H1 (cell line): Measurements from ENCODE around the gene ACKR1. TPM values are rescaled to one million over a fixed set of nuclear protein-coding genes. Genes with fewer than 3 reads are reported as not detected.

Source experiments
- CTCF ChIA-PET: fragments of 300-600 bp; sonication (Branson Sonifier 250); formaldehyde crosslinking; loops from one replicate; lab custom pipeline; 2021; ENCODE audit not compliant: partially characterized antibody; lab: Charles Lee
- POLR2A ChIA-PET: fragments of 300-600 bp; sonication (Branson Sonifier 250); formaldehyde crosslinking; loops from one replicate; lab custom pipeline; 2021; ENCODE audit warnings: inconsistent platforms; ENCODE audit not compliant: partially characterized antibody; lab: Charles Lee
- DNase-seq, 2 experiments: peaks; one replicate each; pipeline versions ENCODE4 v3.0.0 to v3.0.0-alpha.2; 2010 to 2022; ENCODE audit warnings: low spot score in 2 of 2, low read depth in 1 of 2, mixed read lengths in 1 of 2
- FAIRE-seq: peaks from 2 replicates; lab custom pipeline; 2011; peaks lifted over from hg19 to GRCh38; lab: Jason Lieb, UNC
- H2AFZ ChIP-seq: 2 replicates; pipeline ENCODE4 v1.8.1; 2012; ENCODE audit warnings: low read length, inconsistent platforms
- H2AK5ac ChIP-seq: 2 replicates; pipeline ENCODE4 v1.6.1; 2013; ENCODE audit warnings: low read depth, low read length
- H2BK120ac ChIP-seq: replicated peaks from 2 replicates; pipeline ENCODE3; 2013; ENCODE audit warnings: low read depth, low read length, inconsistent platforms
- H2BK12ac ChIP-seq: 2 replicates; pipeline ENCODE4 v1.6.1; 2013; ENCODE audit warnings: low read depth, low read length
- H2BK15ac ChIP-seq: 2 replicates; pipeline ENCODE4 v1.6.1; 2013; ENCODE audit warnings: low read length
- H2BK20ac ChIP-seq: 2 replicates; pipeline ENCODE4 v1.6.1; 2013; ENCODE audit warnings: low read length
- H2BK5ac ChIP-seq: 2 replicates; pipeline ENCODE4 v1.6.1; 2013; ENCODE audit warnings: low read depth, low read length
- H3K14ac ChIP-seq: 2 replicates; pipeline ENCODE4 v1.6.1; 2013; ENCODE audit warnings: inconsistent platforms; ENCODE audit not compliant: insufficient read length
- H3K18ac ChIP-seq: 2 replicates; pipeline ENCODE4 v1.6.1; 2013; ENCODE audit warnings: low read length; ENCODE audit errors: extremely low read depth
- H3K23ac ChIP-seq: 2 replicates; pipeline ENCODE4 v1.6.1; 2013; ENCODE audit warnings: inconsistent platforms; ENCODE audit not compliant: insufficient read length
- H3K23me2 ChIP-seq: 2 replicates; pipeline ENCODE4 v1.6.1; 2013; ENCODE audit warnings: low read depth, low read length
- H3K27ac ChIP-seq: 2 replicates; pipeline ENCODE4 v1.6.1; 2011; ENCODE audit warnings: low read depth, low read length, inconsistent platforms
- H3K27me3 ChIP-seq, 4 experiments: replicated peaks in 1 of 4; 1 replicate in 1 of 4; 2 replicates in 3 of 4; pipeline versions ENCODE4 v1.6.1 to v1.8.1; 2011 to 2013; ENCODE audit warnings: low read length in 3 of 4, mild to moderate bottlenecking in 3 of 4, inconsistent platforms in 2 of 4, mixed read lengths in 2 of 4, moderate library complexity in 1 of 4; ENCODE audit not compliant: control insufficient read depth in 3 of 4, insufficient read depth in 3 of 4; ENCODE audit errors: extremely low read depth in 1 of 4
- H3K36me3 ChIP-seq, 4 experiments: 2 replicates each; pipeline versions ENCODE4 v1.6.1 to v1.8.1; 2011 to 2013; ENCODE audit warnings: mild to moderate bottlenecking in 4 of 4, low read length in 3 of 4, moderate library complexity in 2 of 4, control low read depth in 1 of 4, inconsistent platforms in 1 of 4; ENCODE audit not compliant: insufficient read depth in 4 of 4, control insufficient read depth in 2 of 4
- H3K4ac ChIP-seq: replicated peaks from 2 replicates; pipeline ENCODE3; 2013; ENCODE audit warnings: low read length, low read depth, mixed read lengths, inconsistent platforms; ENCODE audit not compliant: insufficient read length
- H3K4me1 ChIP-seq, 4 experiments: replicated peaks in 1 of 4; 1 replicate in 1 of 4; 2 replicates in 3 of 4; pipeline versions ENCODE4 v1.6.1 to v1.8.1; 2011 to 2013; ENCODE audit warnings: low read length in 3 of 4, inconsistent platforms in 2 of 4, mixed read lengths in 1 of 4; ENCODE audit not compliant: insufficient read depth in 4 of 4, control insufficient read depth in 3 of 4
- H3K4me2 ChIP-seq, 2 experiments: 2 replicates each; pipeline versions ENCODE4 v1.6.1 to v1.8.1; 2011 to 2013; ENCODE audit warnings: low read depth in 2 of 2, low read length in 2 of 2, control low read depth in 1 of 2, inconsistent platforms in 1 of 2, mild to moderate bottlenecking in 1 of 2; ENCODE audit not compliant: insufficient read depth in 1 of 2
- H3K4me3 ChIP-seq, 4 experiments: fragments of 200-600, 300-600 bp in 1 of 4; sonication (generic), shearing (Covaris generic), sonication (Bioruptor Twin) in 1 of 4; 2 replicates each; pipeline versions ENCODE4 v1.5.1 to v1.8.1; 2011 to 2016; ENCODE audit warnings: low read length in 4 of 4, low read depth in 3 of 4, control low read depth in 2 of 4, inconsistent platforms in 2 of 4, mild to moderate bottlenecking in 2 of 4, mixed read lengths in 1 of 4, moderate library complexity in 1 of 4; ENCODE audit not compliant: insufficient read depth in 2 of 4; ENCODE audit errors: extremely low read depth in 1 of 4
- H3K56ac ChIP-seq: replicated peaks from 2 replicates; pipeline ENCODE3; 2013; ENCODE audit warnings: low read depth, mild to moderate bottlenecking, mixed read lengths, low read length, inconsistent platforms; ENCODE audit not compliant: insufficient read length
- H3K79me1 ChIP-seq: 2 replicates; pipeline ENCODE4 v1.6.1; 2013; ENCODE audit warnings: low read depth, low read length, control low read depth
- H3K79me2 ChIP-seq, 2 experiments: 2 replicates each; pipeline versions ENCODE4 v1.6.1 to v1.8.1; 2012 to 2013; ENCODE audit warnings: low read length in 2 of 2, mild to moderate bottlenecking in 2 of 2, inconsistent platforms in 1 of 2; ENCODE audit not compliant: insufficient read depth in 2 of 2, control insufficient read depth in 1 of 2
- H3K9ac ChIP-seq, 4 experiments: replicated peaks in 1 of 4; 1 replicate in 1 of 4; 2 replicates in 3 of 4; pipeline versions ENCODE4 v1.6.1 to v1.8.1; 2011 to 2013; ENCODE audit warnings: low read depth in 3 of 4, low read length in 3 of 4, control low read depth in 2 of 4, mild to moderate bottlenecking in 2 of 4, moderate library complexity in 2 of 4, inconsistent platforms in 1 of 4; ENCODE audit errors: extremely low read depth in 1 of 4
- H3K9me3 ChIP-seq, 2 experiments: 2 replicates each; pipeline versions ENCODE4 v1.6.1 to v1.8.1; 2012 to 2013; ENCODE audit warnings: mild to moderate bottlenecking in 2 of 2, moderate library complexity in 2 of 2, control low read depth in 1 of 2, inconsistent platforms in 1 of 2, low read depth in 1 of 2, low read length in 1 of 2, mixed read lengths in 1 of 2; ENCODE audit not compliant: insufficient read depth in 2 of 2
- H4K20me1 ChIP-seq, 2 experiments: replicated peaks in 1 of 2; 2 replicates each; pipeline versions ENCODE3 to v1.8.1; 2011 to 2013; ENCODE audit warnings: inconsistent platforms in 2 of 2, low read length in 2 of 2, mild to moderate bottlenecking in 1 of 2; ENCODE audit not compliant: insufficient read depth in 2 of 2, control insufficient read depth in 1 of 2
- H4K5ac ChIP-seq: 2 replicates; pipeline ENCODE4 v1.6.1; 2013; ENCODE audit warnings: low read length, low read depth, mixed read lengths, inconsistent platforms; ENCODE audit not compliant: insufficient read length
- H4K8ac ChIP-seq: 2 replicates; pipeline ENCODE4 v1.8.0; 2013; ENCODE audit warnings: mild to moderate bottlenecking, moderate library complexity, low read length, inconsistent platforms; ENCODE audit not compliant: insufficient read depth; ENCODE audit errors: extremely low read depth
- H4K91ac ChIP-seq: replicated peaks from 2 replicates; pipeline ENCODE3; 2013; ENCODE audit warnings: low read length, mixed read lengths, inconsistent platforms; ENCODE audit not compliant: insufficient read length
- BRCA1 ChIP-seq: IDR thresholded peaks from 2 replicates; pipeline ENCODE4 v1.6.1; 2012; ENCODE audit warnings: low read depth, low read length, improper control_type of control experiment
- CEBPB ChIP-seq: IDR thresholded peaks from 2 replicates; pipeline ENCODE4 v1.6.1; 2012; ENCODE audit warnings: low read depth, low read length
- CTBP2 ChIP-seq: IDR thresholded peaks from 2 replicates; pipeline ENCODE4 v1.7.0; 2011; ENCODE audit warnings: borderline replicate concordance, mild to moderate bottlenecking, moderate library complexity, mixed read lengths, low read length; ENCODE audit not compliant: insufficient read depth, insufficient read length
- POLR2A ChIP-seq, 2 experiments: IDR thresholded peaks; 1 replicate in 1 of 2; 2 replicates in 1 of 2; pipeline ENCODE4 v1.6.1; 2011; ENCODE audit warnings: low read depth in 2 of 2, low read length in 2 of 2, mild to moderate bottlenecking in 2 of 2; ENCODE audit errors: control extremely low read depth in 1 of 2
- POLR2AphosphoS5 ChIP-seq: IDR thresholded peaks from 2 replicates; pipeline ENCODE4 v1.6.1; 2011; ENCODE audit warnings: low read depth, low read length
- WGBS, 2 experiments: shearing (Covaris generic) in 1 of 2; methylation state at CpG; one replicate each; pipeline versions ENCODE4 v1.1.6 to v1.1.7; 2013 to 2015; ENCODE audit warnings: low lambda C conversion rate in 2 of 2, mixed read lengths in 2 of 2, inconsistent platforms in 1 of 2, low coverage in 1 of 2, missing lambda C conversion rate in 1 of 2; ENCODE audit not compliant: insufficient replicate concordance in 2 of 2, insufficient coverage in 1 of 2, insufficient read length in 1 of 2; ENCODE audit errors: extremely low coverage in 1 of 2, missing lambda C conversion rate in 1 of 2; 5-methylcytosine and 5-hydroxymethylcytosine counted together
- polyA plus RNA-seq, 7 experiments: library from polyadenylated mRNA; depleted of rRNA in 3 of 7; stranded (reverse) in 5 of 7; unstranded in 2 of 7; fragments of >200 nt in 5 of 7; fragments of 200-250 nt in 2 of 7; gene quantifications; 1 replicate in 5 of 7; 2 replicates in 1 of 7; 4 replicates in 1 of 7; pipeline versions ENCODE4 v1.2.1 to v1.2.3, GENCODE V29; 2011 to 2013; ENCODE audit warnings: missing spikeins in 2 of 7, mixed read lengths in 2 of 7
- total RNA-seq: library from RNA; stranded (reverse); fragmentation: NEBNext Ultra II Directional; extraction: Animal tissue kit (Norgen Biotek cat#: 25700); gene quantifications from 2 replicates; pipeline ENCODE4 v1.2.1, GENCODE V29; 2021

The ACKR1 gene
- total and polyA plus RNA-seq, 2 of the 8 experiments (the other 6 are each of a cell fraction or from before 2014, with no cell fraction given) = 0.61 to 1.00 TPM

DNA sequence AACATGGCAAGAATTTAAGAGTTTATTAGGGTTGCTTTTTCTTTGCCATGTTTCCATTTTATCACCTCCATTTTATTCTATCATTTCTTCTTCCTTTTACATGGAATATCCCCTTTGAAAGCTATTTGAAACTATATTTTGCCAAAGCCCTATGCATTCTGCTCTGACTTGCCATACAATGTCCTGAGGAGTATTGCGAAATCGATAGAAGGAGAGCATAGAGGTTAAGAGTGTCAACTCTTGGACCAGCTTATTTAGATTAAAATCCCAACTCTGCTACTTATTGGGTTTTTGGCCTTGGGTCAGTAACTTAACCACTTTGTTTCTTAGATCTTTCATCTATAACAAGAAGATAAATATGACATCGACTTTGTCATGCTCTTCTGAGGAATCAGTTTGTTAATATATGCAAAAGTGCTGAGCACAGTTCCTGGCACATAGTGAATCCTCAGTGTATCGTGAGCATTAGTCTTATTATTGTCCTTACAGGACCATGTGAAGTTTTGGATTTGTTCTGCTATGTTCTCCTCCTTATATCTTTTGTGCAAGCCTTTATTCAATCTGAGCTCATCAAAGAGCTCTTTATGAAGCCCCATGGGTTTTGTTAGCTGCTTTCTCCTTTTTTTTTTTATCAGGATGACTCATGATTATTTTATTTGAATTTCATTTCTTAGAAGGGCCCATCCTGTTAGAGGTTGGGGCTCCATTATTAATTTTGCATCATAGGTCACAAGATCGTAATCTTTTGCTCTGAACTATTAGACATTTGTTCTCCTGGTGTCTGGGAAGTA is 17.6 kb downstream of the ACKR1 start:
- H3K36me3 ChIP-seq = no peaks in the 10 kb centered on the region
- CTCF ChIA-PET = interaction anchor here (0.6 to 1.3 kb wide), 6 partner anchors 9 to 61 kb away, joined by 3 to 10 read pairs (median 4); no protein-coding TSS in a partner anchor

More for the DNA sequence above, 17.6 kb downstream of the ACKR1 start:
- no peaks in the 10 kb centered on the region for H3K23me2 ChIP-seq
- H3K4me3 ChIP-seq = no peak overlapping the region
- H3K27ac ChIP-seq = no peak overlapping the region
- no peaks in the 10 kb centered on the region for H3K79me1 ChIP-seq
- 95% methylated on average over 5 of the region's 5 CpGs; no CpG with 5 or more reads in 1 of the 2 experiments for WGBS, 2 experiments
- H3K4ac ChIP-seq = no peak overlapping the region
- no peak overlapping the region for H3K9ac ChIP-seq
- no peak overlapping the region for H3K4me2 ChIP-seq
- H2BK15ac ChIP-seq = no peak overlapping the region
- FAIRE-seq (no peak), DNase-seq (no peak)
- no peak overlapping the region for H4K5ac ChIP-seq
- no peak overlapping the region for H2BK12ac ChIP-seq
- H3K9me3 ChIP-seq = no peaks in the 10 kb centered on the region
- no peak overlapping the region for H2BK20ac ChIP-seq
- H4K91ac ChIP-seq = no peak overlapping the region
- no peak overlapping the region for H2AK5ac ChIP-seq
- H3K4me1 ChIP-seq = peaks cover 6 to 16% (median 7%) of the 10 kb centered on the region in 4 experiments; a peak in 6 of 7 replicates
- H2BK120ac ChIP-seq = no peak overlapping the region
- H3K14ac ChIP-seq = no peak overlapping the region
- H2AFZ ChIP-seq = no peak overlapping the region
- H3K79me2 ChIP-seq = no peaks in the 10 kb centered on the region
- H3K56ac ChIP-seq = no peak overlapping the region
- no peaks in the 10 kb centered on the region for H3K27me3 ChIP-seq
- no peak overlapping the region for H2BK5ac ChIP-seq
- H3K23ac ChIP-seq = no peak overlapping the region
- no peaks in the 10 kb centered on the region for H4K20me1 ChIP-seq
- no peak overlapping the region for H4K8ac ChIP-seq
- POLR2A ChIA-PET = no interaction called here
- no peak for TF ChIP-seq POLR2A (IDR thresholded peaks at IDR 0.05; ENCODE audit: control extremely low read depth in 1 of 2, low read depth in 2 of 2, low read length in 2 of 2)
- no peak for TF ChIP-seq POLR2AphosphoS5
- no peak for TF ChIP-seq BRCA1
- no peak for TF ChIP-seq CTBP2
- peak; percentile 94 for TF ChIP-seq CEBPB
- TF ChIP-seq, all 59 proteins: peak for 1
- H3K18ac ChIP-seq = no peak overlapping the region
